Astrocyte of the spinal cord (primary cell): Measurements from ENCODE around the gene ATF1.
"Not testable (repeated sequence)": the region's sequence is repeated elsewhere in the genome, so short reads cannot be mapped to it uniquely, and the experiment has no call there.

Source experiments
- DNase-seq: peaks from one replicate; pipeline ENCODE4 v3.0.0; 2011; ENCODE audit warnings: low read depth, low spot score
- H3K4me3 ChIP-seq: 2 replicates; pipeline ENCODE4 v1.5.1; 2011; ENCODE audit warnings: low read depth, mild to moderate bottlenecking, low read length, moderate library complexity
- in situ Hi-C: cut with HindIII; loops from 2 replicates; pipeline ENCODE4 v1.10.0; 2017; ENCODE audit warnings: low sequenced_read_pairs
- TF ChIP-seq, protein P1 (sequence below): IDR thresholded peaks from 2 replicates; pipeline ENCODE4 v1.5.1; 2012; ENCODE audit warnings: low read depth, mild to moderate bottlenecking, low read length, inconsistent platforms

The ATF1 gene

DNA sequence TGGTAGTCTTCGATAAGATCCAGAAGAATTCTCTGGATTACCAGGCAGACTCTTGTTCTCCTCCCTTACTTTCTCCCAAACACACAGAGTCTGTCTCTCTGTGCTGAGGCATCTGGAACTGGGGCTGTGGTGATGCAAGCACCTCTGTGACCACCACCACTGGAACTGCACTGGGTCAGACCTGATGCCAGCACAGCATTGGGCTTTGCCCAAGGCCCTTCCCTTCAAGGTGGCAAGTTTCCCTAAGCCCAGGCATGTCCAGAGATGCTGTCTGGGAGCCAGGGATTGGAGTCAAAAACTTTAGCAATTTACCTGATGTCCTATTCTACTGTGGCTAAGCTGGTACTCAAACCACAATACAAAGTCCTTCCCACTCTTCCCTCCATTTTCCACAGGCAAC lies 64.2 kb downstream of the ATF1 start:
- DNase-seq, result no peak
- TF ChIP-seq, protein P1, sequence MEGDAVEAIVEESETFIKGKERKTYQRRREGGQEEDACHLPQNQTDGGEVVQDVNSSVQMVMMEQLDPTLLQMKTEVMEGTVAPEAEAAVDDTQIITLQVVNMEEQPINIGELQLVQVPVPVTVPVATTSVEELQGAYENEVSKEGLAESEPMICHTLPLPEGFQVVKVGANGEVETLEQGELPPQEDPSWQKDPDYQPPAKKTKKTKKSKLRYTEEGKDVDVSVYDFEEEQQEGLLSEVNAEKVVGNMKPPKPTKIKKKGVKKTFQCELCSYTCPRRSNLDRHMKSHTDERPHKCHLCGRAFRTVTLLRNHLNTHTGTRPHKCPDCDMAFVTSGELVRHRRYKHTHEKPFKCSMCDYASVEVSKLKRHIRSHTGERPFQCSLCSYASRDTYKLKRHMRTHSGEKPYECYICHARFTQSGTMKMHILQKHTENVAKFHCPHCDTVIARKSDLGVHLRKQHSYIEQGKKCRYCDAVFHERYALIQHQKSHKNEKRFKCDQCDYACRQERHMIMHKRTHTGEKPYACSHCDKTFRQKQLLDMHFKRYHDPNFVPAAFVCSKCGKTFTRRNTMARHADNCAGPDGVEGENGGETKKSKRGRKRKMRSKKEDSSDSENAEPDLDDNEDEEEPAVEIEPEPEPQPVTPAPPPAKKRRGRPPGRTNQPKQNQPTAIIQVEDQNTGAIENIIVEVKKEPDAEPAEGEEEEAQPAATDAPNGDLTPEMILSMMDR, result no peak
- in situ Hi-C loops, result no loop called here

DNA sequence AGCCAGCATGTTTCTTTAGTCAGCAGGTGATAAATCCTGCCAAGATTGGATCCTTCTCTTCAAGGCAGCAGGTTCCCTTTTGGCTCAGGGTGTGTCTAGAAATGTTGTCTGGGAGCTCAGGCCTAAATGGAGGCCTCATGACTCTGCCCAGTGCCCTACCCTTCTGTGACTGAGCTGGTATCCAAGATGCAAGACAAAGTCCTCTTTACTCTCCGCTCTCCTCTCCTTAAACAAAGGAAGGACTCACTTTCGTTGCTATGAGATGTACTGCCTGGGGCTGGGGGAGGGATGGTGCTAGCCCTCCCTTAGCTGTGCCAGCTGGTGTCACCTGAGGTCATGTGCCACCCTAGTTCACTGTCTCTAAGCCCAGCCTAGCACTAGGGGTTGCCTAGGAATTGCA lies 65.0 kb downstream of the ATF1 start:
- DNase-seq, result no peak

More for the DNA sequence above, 64.2 kb downstream of the ATF1 start:
- H3K4me3 ChIP-seq, result no peak overlapping the region

DNA sequence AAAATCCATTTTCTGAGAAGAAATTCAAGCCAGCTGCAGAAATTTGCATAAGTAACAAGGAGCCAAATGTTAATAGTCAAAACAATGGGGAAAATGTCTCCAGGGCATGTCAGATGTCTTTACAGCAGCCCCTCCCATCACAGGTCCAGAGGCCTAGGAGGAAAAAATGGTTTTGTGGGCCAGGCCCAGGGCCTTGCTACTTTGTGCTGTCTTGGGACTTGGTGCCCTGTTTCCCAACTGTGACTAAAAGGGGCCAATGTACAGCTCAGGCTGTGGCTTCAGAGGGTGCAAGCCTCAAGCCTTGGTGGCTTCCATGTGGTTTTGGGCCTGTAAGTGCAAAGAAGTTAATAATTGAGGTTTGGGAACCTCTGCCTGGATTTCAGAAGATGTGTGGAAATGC lies 69.9 kb downstream of the ATF1 start:
- H3K4me3 ChIP-seq, DNase-seq, in situ Hi-C loops: not testable (repeated sequence)

More for the DNA sequence above, 65.0 kb downstream of the ATF1 start:
- in situ Hi-C loops, result no loop called here
- TF ChIP-seq, protein P1, result no peak
- H3K4me3 ChIP-seq, result no peak overlapping the region

DNA sequence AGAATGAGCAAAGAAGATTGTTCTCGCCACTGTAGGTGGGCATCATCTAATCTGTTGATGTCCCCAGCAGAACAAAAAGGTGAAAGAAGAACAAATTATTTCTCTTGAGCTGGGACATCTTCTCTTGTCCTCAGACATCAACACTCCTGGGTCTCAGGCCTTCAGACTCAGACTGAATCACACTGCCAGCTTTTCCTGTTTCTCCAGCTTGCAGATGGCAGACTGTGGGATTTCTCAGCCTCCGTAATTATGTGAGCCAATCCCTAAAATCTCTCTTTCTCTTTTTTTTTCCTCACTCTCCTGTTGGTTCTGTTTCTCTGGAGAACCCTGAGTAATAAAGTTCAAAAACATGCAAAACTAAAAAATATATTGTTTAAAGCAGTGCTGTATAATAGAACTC lies 75.1 kb downstream of the ATF1 start:
- in situ Hi-C loops, result no loop called here
- no peak for DNase-seq
- no peak overlapping the region for H3K4me3 ChIP-seq
- TF ChIP-seq, protein P1, result no peak

DNA sequence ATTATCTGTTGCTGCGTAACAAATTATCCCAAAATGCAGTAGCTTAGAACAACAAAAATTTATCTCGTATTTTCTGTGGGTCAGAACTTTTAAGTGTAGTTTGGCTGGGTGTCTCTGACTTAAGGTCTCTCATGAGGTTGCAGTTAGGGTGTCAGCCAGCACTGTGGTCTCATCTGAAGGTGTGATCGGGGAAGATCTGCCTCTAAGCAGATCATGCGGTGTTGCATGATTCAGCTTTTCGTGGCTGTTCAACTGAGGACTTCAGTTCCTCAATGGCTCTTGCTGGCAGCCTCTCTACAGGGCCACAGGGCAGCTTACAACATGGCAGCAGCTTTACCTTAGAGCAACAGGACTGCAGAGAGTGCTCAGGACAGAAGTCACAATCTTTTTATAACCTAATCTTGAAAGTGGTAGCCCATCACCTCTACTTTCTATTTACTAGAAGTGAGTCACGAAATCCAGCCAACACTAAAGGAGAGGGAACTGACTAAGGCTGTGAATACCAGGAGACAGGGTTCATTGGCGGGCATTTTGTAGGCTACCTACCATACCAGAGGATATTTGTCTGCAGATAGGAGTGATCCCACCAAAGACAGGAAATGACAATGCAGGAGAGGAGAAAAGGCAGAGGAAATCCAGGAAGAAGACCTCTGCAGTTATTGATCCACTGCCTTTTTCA lies 77.0 kb downstream of the ATF1 start:
- H3K4me3 ChIP-seq, result no peak overlapping the region
- TF ChIP-seq, protein P1, result no peak
- DNase-seq, result no peak
- in situ Hi-C loops, result no loop called here

DNA sequence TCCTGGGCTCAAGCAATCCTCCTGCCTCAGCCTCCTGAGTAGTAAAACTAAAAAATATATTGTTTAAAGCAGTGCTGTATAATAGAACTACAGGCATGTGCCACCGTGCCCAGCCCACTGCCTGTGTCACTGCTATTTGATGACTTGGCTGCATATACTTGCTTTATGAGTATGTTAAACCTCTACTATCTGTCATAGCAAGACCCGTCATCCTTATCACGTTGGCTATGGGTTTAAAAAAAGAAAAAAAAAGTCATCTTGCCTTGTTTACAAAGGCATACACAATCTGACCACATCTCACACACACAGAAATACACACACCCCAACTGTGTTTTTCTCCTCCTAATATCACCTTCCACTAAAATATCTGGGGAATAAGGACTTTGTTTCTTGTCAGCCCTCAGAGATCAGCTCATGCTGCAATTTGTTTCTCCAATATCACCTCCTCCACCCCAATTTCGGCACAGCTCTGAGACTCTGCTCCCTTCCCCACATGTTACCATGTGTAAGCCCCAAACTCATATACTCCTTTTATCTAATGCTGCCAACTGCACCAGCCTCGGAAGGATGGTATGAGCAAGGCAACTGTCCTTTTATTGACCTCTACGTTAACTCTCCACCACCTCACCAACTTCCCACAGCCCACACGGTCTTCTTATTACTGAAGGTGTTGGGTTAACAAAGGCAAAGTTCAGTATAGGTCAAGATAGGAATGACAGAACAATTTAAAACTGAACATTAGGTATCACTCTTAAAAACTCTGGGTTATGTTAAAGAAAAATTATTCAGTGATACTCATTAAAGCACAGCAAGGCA lies 78.0 kb downstream of the ATF1 start:
- DNase-seq, result no peak
- no peak overlapping the region for H3K4me3 ChIP-seq
- TF ChIP-seq, protein P1, result no peak
- in situ Hi-C loops, result no loop called here
